RWPE2 (cell line): ENCODE data around the gene RHOT2.
"Not testable (repeated sequence)": the region's sequence is repeated elsewhere in the genome, so short reads cannot be mapped to it uniquely, and the experiment has no call there.

Experiments used
- ATAC-seq: fragments of 200-7000 bp; cut with Tn5 transposase; 3 replicates; pipeline ENCODE4 v1.9.1; 2021; ENCODE audit warnings: low read depth
- DNase-seq: peaks from one replicate; pipeline ENCODE4 v3.0.0-alpha.2; 2020; ENCODE audit warnings: low spot score
- H3K27ac ChIP-seq: fragments of 450-650 bp; 2 replicates; pipeline ENCODE4 v1.5.1; 2017; ENCODE audit warnings: mild to moderate bottlenecking; ENCODE audit not compliant: poor library complexity, severe bottlenecking
- H3K27me3 ChIP-seq: fragments of 250-450 bp; sonication (Bioruptor Pico); 2 replicates; pipeline ENCODE4 v1.5.1; 2021; ENCODE audit warnings: mild to moderate bottlenecking, moderate library complexity; ENCODE audit not compliant: insufficient read depth, poor library complexity, severe bottlenecking
- H3K36me3 ChIP-seq: fragments of 250-450 bp; sonication (Bioruptor Pico); 2 replicates; pipeline ENCODE4 v1.5.1; 2020; ENCODE audit warnings: low read depth, mild to moderate bottlenecking, moderate library complexity
- H3K4me1 ChIP-seq: fragments of 250-450 bp; sonication (Bioruptor Pico); 2 replicates; pipeline ENCODE4 v1.5.1; 2021; ENCODE audit warnings: mild to moderate bottlenecking, moderate library complexity; ENCODE audit not compliant: insufficient read depth, poor library complexity, severe bottlenecking
- H3K4me3 ChIP-seq: fragments of 250-450 bp; sonication (Bioruptor Pico); 2 replicates; pipeline ENCODE4 v1.5.1; 2021; ENCODE audit warnings: mild to moderate bottlenecking, moderate library complexity; ENCODE audit not compliant: severe bottlenecking
- H3K9me3 ChIP-seq: fragments of 250-450 bp; sonication (Bioruptor Pico); 2 replicates; pipeline ENCODE4 v1.5.1; 2021; ENCODE audit warnings: mild to moderate bottlenecking, moderate library complexity; ENCODE audit not compliant: severe bottlenecking
- TF ChIP-seq, protein P1 (sequence below): fragments of 450-650 bp; IDR thresholded peaks from one replicate; pipeline ENCODE4 v1.5.1; 2017; ENCODE audit warnings: mild to moderate bottlenecking, moderate library complexity; ENCODE audit not compliant: poor library complexity, severe bottlenecking

Gene RHOT2

DNA sequence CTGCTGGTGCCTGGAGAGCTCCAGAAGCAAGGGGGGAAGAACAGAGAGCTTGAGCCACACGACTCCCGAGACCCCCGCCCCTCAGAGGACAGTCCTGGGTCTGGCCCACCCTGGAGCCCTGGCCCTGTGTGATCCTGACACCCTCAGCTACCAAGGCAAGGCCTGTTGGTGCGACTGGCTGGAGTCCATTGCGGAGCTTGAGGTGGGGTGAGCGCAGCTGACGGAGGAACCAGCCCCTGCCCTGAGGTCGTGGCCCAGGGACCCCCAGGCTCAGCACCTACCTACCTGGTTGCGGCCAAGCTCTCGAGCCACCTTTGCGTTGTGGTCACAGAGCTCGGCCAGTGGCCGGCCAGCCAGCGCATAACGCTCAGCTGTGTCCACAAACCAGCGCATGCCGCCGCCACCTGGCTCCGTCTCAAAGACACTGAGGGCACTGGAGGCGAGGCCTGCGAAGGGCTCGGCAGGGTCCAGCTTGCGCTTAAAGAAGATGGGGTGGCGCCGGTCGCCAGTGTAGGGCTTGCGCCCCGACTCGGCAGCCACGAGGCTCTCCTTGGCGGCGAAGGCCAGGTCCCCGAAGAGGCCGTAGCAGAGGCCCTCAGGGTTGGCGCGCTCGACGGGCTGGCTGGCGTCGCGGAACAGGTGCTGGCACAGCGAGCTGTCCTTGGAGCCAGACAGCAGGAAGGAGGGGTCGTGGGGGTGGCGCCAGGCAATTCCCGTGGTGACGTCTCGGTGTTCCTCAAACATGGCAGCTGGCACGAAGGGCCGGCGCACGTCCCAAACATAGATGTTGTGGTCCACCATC is 18.7 kb downstream of the RHOT2 start:
- Histone ChIP-seq H3K4me3 (no peak overlapping the region), H3K4me1 (peaks cover 9% of the 10 kb centered on the region), H3K27me3 (no peaks in the 10 kb centered on the region), H3K36me3 (peaks cover 37% of the 10 kb centered on the region), H3K9me3 (no peaks in the 10 kb centered on the region), H3K27ac (no peak overlapping the region)
- no peak for ATAC-seq
- no peak for DNase-seq
- TF ChIP-seq, protein P1, sequence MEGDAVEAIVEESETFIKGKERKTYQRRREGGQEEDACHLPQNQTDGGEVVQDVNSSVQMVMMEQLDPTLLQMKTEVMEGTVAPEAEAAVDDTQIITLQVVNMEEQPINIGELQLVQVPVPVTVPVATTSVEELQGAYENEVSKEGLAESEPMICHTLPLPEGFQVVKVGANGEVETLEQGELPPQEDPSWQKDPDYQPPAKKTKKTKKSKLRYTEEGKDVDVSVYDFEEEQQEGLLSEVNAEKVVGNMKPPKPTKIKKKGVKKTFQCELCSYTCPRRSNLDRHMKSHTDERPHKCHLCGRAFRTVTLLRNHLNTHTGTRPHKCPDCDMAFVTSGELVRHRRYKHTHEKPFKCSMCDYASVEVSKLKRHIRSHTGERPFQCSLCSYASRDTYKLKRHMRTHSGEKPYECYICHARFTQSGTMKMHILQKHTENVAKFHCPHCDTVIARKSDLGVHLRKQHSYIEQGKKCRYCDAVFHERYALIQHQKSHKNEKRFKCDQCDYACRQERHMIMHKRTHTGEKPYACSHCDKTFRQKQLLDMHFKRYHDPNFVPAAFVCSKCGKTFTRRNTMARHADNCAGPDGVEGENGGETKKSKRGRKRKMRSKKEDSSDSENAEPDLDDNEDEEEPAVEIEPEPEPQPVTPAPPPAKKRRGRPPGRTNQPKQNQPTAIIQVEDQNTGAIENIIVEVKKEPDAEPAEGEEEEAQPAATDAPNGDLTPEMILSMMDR = no peak

DNA sequence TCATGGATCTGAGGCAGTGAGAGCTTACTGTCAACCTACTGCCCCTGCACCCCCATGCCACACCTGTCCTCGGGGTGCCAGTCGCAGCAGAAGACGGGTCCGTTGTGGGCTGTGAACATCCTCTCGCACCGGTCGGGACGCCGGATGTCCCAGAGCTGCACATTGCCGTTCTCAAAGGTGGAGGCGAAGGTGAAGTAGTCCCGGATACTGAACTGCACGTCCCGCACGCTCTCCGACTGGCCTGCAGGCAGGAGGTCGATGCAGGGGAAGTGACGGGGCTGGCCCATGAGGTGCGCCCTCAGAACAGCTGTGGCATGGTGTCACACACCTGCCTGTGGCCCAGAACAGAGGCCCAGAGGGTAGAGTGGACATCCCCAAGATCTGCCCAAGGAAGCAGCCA is 19.6 kb downstream of the RHOT2 start:
- DNase-seq = no peak
- no peak overlapping the region for H3K4me3 ChIP-seq
- no peak overlapping the region for H3K27ac ChIP-seq
- H3K36me3 ChIP-seq = peaks cover 29% of the 10 kb centered on the region
- H3K4me1 ChIP-seq = peaks cover 5% of the 10 kb centered on the region
- no peaks in the 10 kb centered on the region for H3K27me3 ChIP-seq
- TF ChIP-seq, protein P1 = no peak
- H3K9me3 ChIP-seq = no peaks in the 10 kb centered on the region
- no peak for ATAC-seq

DNA sequence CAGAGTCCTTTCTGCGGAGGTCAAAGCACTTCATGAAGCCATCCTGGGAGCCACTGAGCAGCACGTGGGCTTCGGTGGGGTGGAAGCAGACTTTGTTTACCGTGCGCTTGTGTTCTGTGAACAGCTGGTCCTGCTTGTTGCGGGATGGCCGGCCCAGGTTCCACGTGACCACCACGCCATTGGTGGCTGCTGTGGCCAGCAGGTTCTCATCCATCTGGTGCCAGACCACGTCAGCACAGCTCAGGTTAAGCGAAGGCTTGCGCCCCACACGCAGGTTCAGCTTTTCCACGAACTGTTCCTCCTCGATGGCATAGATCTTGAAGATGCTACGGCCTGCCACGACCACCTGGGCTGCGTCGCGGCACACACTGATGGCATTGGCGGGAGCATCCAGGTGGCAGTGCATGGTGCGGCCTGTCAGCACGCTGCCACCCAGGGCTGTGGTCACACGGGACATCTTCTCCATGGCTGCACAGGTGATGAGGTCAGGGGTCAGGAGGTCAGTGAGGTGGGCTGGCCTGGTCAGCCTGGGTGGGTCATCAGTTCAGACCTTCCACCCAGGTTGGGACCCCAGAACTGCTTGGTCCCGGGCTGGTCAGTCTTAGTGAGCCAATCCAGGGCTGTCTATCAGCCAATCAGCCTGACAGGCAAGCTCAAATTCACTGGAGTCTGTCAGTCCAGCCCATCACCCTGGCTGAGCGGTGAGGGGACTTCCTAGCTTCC is 21.4 kb downstream of the RHOT2 start:
- H3K4me3 ChIP-seq = peak overlapping the region; percentile 92
- TF ChIP-seq, protein P1 = no peak
- no peak; the same call in 2 of the 3 replicates for ATAC-seq

DNA sequence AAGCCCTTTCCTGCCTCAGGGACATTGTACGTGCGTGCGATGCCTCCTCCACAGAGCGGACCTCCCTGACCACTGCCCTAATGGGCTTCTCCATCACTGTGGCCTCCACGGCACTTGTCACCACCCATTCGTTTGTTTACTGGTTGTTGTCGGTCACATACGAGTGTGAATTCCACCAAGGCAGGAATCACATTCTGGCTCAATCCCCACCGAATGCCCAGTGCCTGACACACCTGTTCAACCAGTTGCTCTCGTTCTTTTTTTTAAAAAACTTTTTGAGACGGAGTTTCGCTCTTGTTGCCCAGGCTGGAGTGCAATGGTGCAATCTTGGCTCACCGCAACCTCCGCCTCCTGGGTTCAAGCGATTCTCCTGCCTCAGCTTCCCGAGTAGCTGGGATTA is 23.3 kb downstream of the RHOT2 start:
- H3K27me3 ChIP-seq, H3K27ac ChIP-seq, H3K4me3 ChIP-seq, H3K9me3 ChIP-seq, H3K4me1 ChIP-seq, DNase-seq, H3K36me3 ChIP-seq, ATAC-seq: not testable (repeated sequence)

More for the DNA sequence above, 21.4 kb downstream of the RHOT2 start:
- H3K36me3 ChIP-seq = peaks cover 17% of the 10 kb centered on the region
- H3K9me3 ChIP-seq = no peaks in the 10 kb centered on the region
- DNase-seq = no peak
- peak overlapping the region; percentile 38 for H3K27ac ChIP-seq
- no peaks in the 10 kb centered on the region for H3K27me3 ChIP-seq
- H3K4me1 ChIP-seq = peaks cover 5% of the 10 kb centered on the region

DNA sequence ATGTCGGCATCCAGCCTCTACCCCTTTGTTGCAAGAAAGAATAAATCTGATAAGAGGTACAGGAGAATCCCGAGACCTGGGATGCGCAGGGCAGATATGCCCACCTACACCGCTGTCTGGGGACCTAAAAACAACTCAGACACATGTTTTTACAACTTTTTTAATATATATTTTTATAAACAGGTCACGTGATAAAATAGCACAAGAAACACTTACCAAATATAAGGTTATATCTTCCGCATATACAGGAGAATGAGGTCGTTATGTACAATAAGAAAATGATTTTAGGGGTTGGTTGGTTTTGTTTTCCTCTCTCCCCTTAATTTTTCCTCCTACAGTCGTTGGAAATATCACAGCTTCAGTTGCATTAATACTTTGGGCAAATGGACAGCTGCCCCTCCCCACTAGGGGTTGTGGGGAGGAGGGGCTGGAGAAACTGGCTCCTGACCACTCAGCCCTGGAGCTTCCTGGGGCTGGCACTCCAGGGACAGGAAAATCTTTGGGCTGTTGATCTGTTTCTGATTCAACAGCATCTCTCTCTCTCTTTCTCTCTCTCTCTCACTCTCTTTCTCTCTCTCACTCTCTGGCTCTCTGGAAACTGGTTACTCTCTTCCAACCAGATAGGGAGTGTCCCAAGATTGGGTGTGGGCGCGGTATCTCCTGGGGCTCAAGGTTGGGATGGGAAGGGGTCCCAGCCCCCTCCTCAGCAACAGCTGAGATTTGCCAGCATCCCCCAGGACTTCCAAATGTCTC is 24.6 kb downstream of the RHOT2 start:
- Histone ChIP-seq H3K27me3 (no peaks in the 10 kb centered on the region), H3K4me3 (no peak overlapping the region), H3K9me3 (no peaks in the 10 kb centered on the region), H3K4me1 (peaks cover 5% of the 10 kb centered on the region), H3K36me3 (no peaks in the 10 kb centered on the region), H3K27ac (no peak overlapping the region)
- TF ChIP-seq, protein P1 = no peak
- DNase-seq (no peak), ATAC-seq (no peak)
